IMR-90 (cell line): ENCODE measurements around the gene ANKMY2. TPM values are rescaled to one million over a fixed set of nuclear protein-coding genes. Genes with fewer than 3 reads are reported as not detected.

Source experiments
- ATAC-seq: fragments of 200-7000 bp; cut with Tn5 transposase; 2 replicates; pipeline ENCODE4 v1.9.1; 2020; ENCODE audit warnings: low read depth, mild to moderate bottlenecking, moderate library complexity
- BruUV-seq: library from RNA; stranded (reverse); fragments of 400-500 nt; replicated peaks from 2 replicates; lab custom pipeline; 2021; lab: Mats Ljungman, UMichigan
- CTCF ChIA-PET: fragments of 300-600 bp; formaldehyde crosslinking; extraction: SDS; loops from one replicate; lab custom pipeline; 2021; ENCODE audit warnings: antibody characterized with exemption; lab: Yijun Ruan, JAX
- POLR2A ChIA-PET: fragments of 300-600 bp; sonication (Branson Sonifier 250); formaldehyde crosslinking; loops from one replicate; lab custom pipeline; 2022; ENCODE audit warnings: antibody characterized with exemption; ENCODE audit not compliant: unreplicated experiment; lab: Charles Lee
- DNase-seq: peaks from one replicate; pipeline ENCODE4 v3.0.0; 2013
- H2AFZ ChIP-seq: replicated peaks from 2 replicates; pipeline ENCODE3; 2013; ENCODE audit warnings: low read length, mild to moderate bottlenecking; ENCODE audit not compliant: poor library complexity
- H2AK5ac ChIP-seq: 2 replicates; pipeline ENCODE4 v1.6.1; 2013; ENCODE audit warnings: low read depth, low read length, inconsistent platforms
- H2AK9ac ChIP-seq: replicated peaks from 2 replicates; pipeline ENCODE3; 2013; ENCODE audit warnings: mild to moderate bottlenecking, low read depth, low read length, moderate library complexity; ENCODE audit not compliant: poor library complexity
- H2BK120ac ChIP-seq: 2 replicates; pipeline ENCODE4 v1.6.1; 2013; ENCODE audit warnings: low read depth, low read length, inconsistent platforms
- H2BK15ac ChIP-seq: 3 replicates; pipeline ENCODE4 v1.6.1; 2013; ENCODE audit warnings: low read depth, low read length, inconsistent platforms
- H2BK20ac ChIP-seq: 2 replicates; pipeline ENCODE4 v1.6.1; 2013; ENCODE audit warnings: low read depth, mild to moderate bottlenecking, inconsistent platforms, low read length, moderate library complexity
- H2BK5ac ChIP-seq: 2 replicates; pipeline ENCODE4 v1.6.1; 2013; ENCODE audit warnings: mild to moderate bottlenecking, low read depth, low read length, inconsistent platforms; ENCODE audit not compliant: poor library complexity, severe bottlenecking
- H3K14ac ChIP-seq: replicated peaks from 2 replicates; pipeline ENCODE4 v1.6.1; 2013; ENCODE audit warnings: low read depth, low read length, inconsistent platforms
- H3K18ac ChIP-seq: 2 replicates; pipeline ENCODE4 v1.6.1; 2013; ENCODE audit warnings: low read depth, low read length, control low read depth
- H3K23ac ChIP-seq: 2 replicates; pipeline ENCODE4 v1.6.1; 2013; ENCODE audit warnings: low read depth, low read length, inconsistent platforms
- H3K27ac ChIP-seq: 2 replicates; pipeline ENCODE4 v1.5.1; 2013; ENCODE audit warnings: mild to moderate bottlenecking, control low read depth, low read length; ENCODE audit not compliant: insufficient read depth
- H3K27me3 ChIP-seq: 2 replicates; pipeline ENCODE4 v1.6.1; 2013; ENCODE audit warnings: low read length; ENCODE audit not compliant: control insufficient read depth, insufficient read depth
- H3K36me3 ChIP-seq: 2 replicates; pipeline ENCODE4 v1.6.1; 2013; ENCODE audit warnings: low read length, mixed read lengths; ENCODE audit not compliant: control insufficient read depth, insufficient read depth
- H3K4ac ChIP-seq: 2 replicates; pipeline ENCODE4 v1.6.1; 2013; ENCODE audit warnings: low read depth, low read length, inconsistent platforms
- H3K4me1 ChIP-seq: 2 replicates; pipeline ENCODE4 v1.6.1; 2013; ENCODE audit warnings: low read length, mixed read lengths; ENCODE audit not compliant: control insufficient read depth, insufficient read depth
- H3K4me2 ChIP-seq: 2 replicates; pipeline ENCODE4 v1.6.1; 2013; ENCODE audit warnings: low read depth, mild to moderate bottlenecking, control low read depth, low read length, moderate library complexity
- H3K4me3 ChIP-seq: 2 replicates; pipeline ENCODE4 v1.5.1; 2013; ENCODE audit warnings: low read depth, mild to moderate bottlenecking, control low read depth, low read length, moderate library complexity; ENCODE audit not compliant: insufficient read depth
- H3K56ac ChIP-seq: 2 replicates; pipeline ENCODE4 v1.6.1; 2013; ENCODE audit warnings: low read length, inconsistent platforms; ENCODE audit not compliant: insufficient read depth; ENCODE audit errors: extremely low read depth
- H3K79me1 ChIP-seq, 2 experiments: 2 replicates each; pipeline ENCODE4 v1.6.1; 2013; ENCODE audit warnings: low read length in 2 of 2, inconsistent platforms in 1 of 2, low read depth in 1 of 2
- H3K9ac ChIP-seq: 2 replicates; pipeline ENCODE4 v1.6.1; 2013; ENCODE audit warnings: low read depth, low read length, control low read depth
- H3K9me1 ChIP-seq: 2 replicates; pipeline ENCODE4 v1.6.1; 2013; ENCODE audit warnings: low read length, inconsistent platforms; ENCODE audit not compliant: insufficient read depth
- H3K9me3 ChIP-seq: 2 replicates; pipeline ENCODE4 v1.6.1; 2013; ENCODE audit warnings: low read length; ENCODE audit not compliant: control insufficient read depth, insufficient read depth
- H4K20me1 ChIP-seq: 2 replicates; pipeline ENCODE4 v1.6.1; 2013; ENCODE audit warnings: low read length, inconsistent platforms; ENCODE audit not compliant: insufficient read depth
- H4K5ac ChIP-seq: 2 replicates; pipeline ENCODE4 v1.6.1; 2013; ENCODE audit warnings: mild to moderate bottlenecking, low read depth, low read length, control low read depth
- H4K8ac ChIP-seq, 2 experiments: 2 replicates each; pipeline ENCODE4 v1.6.1; 2013; ENCODE audit warnings: low read depth in 2 of 2, low read length in 2 of 2, control low read depth in 1 of 2, inconsistent platforms in 1 of 2
- H4K91ac ChIP-seq: 2 replicates; pipeline ENCODE4 v1.6.1; 2013; ENCODE audit warnings: low read depth, low read length, inconsistent platforms; ENCODE audit not compliant: insufficient read depth
- BHLHE40 ChIP-seq: fragments of 150-350 bp; IDR thresholded peaks from 2 replicates; pipeline ENCODE4 v1.6.1; 2016; ENCODE audit warnings: mild to moderate bottlenecking, low read depth, low read length
- CEBPB ChIP-seq: IDR thresholded peaks from 2 replicates; pipeline ENCODE4 v1.6.1; 2012; ENCODE audit warnings: low read depth, low read length, improper control_type of control experiment
- CHD1 ChIP-seq: IDR thresholded peaks from 2 replicates; pipeline ENCODE4 v1.6.1; 2012; ENCODE audit warnings: low read depth, low read length, improper control_type of control experiment
- FOS ChIP-seq: fragments of 150-350 bp; IDR thresholded peaks from 2 replicates; pipeline ENCODE4 v1.6.1; 2016; ENCODE audit warnings: low read depth, low read length
- MAZ ChIP-seq: IDR thresholded peaks from 2 replicates; pipeline ENCODE4 v1.6.1; 2012; ENCODE audit warnings: low read depth, mild to moderate bottlenecking, low read length, improper control_type of control experiment, moderate library complexity, borderline replicate concordance
- MXI1 ChIP-seq: IDR thresholded peaks from 2 replicates; pipeline ENCODE4 v1.6.1; 2012; ENCODE audit warnings: low read depth, mild to moderate bottlenecking, low read length, moderate library complexity, borderline replicate concordance
- NFE2L2 ChIP-seq: fragments of 150-350 bp; IDR thresholded peaks from 2 replicates; pipeline ENCODE4 v1.6.1; 2016; ENCODE audit warnings: low read depth, mild to moderate bottlenecking, low read length
- POLR2A ChIP-seq: IDR thresholded peaks from 2 replicates; pipeline ENCODE4 v1.6.1; 2012; ENCODE audit warnings: mild to moderate bottlenecking, low read depth, low read length
- RAD21 ChIP-seq: IDR thresholded peaks from 2 replicates; pipeline ENCODE4 v1.6.1; 2012; ENCODE audit warnings: low read length, improper control_type of control experiment
- RCOR1 ChIP-seq: IDR thresholded peaks from 2 replicates; pipeline ENCODE4 v1.6.1; 2012; ENCODE audit warnings: mild to moderate bottlenecking, low read length, improper control_type of control experiment; ENCODE audit not compliant: insufficient replicate concordance
- RFX5 ChIP-seq: IDR thresholded peaks from 2 replicates; pipeline ENCODE4 v1.8.0; 2012; ENCODE audit warnings: low read depth, mild to moderate bottlenecking, low read length, moderate library complexity
- SMC3 ChIP-seq: fragments of 150-350 bp; IDR thresholded peaks from 2 replicates; pipeline ENCODE4 v1.6.1; 2016; ENCODE audit warnings: low read depth, mild to moderate bottlenecking, antibody characterized with exemption, low read length, moderate library complexity
- WGBS, 2 experiments: methylation state at CpG; one replicate each; pipeline versions ENCODE4 v1.1.5 to v1.1.7; 2013; ENCODE audit warnings: missing lambda C conversion rate in 2 of 2; ENCODE audit not compliant: insufficient read length in 1 of 2; ENCODE audit errors: extremely low coverage in 2 of 2; 5-methylcytosine and 5-hydroxymethylcytosine counted together
- dilution Hi-C: fragments of 300-500 bp; cut with HindIII; formaldehyde crosslinking; loops from one replicate; pipeline ENCODE4 v1.14.3; 2018; ENCODE audit warnings: low sequenced_read_pairs; ENCODE audit not compliant: unreplicated experiment
- in situ Hi-C: fragments of 300-500 bp; cut with MboI; formaldehyde crosslinking; loops from 3 replicates; pipeline ENCODE4 v1.14.3; 2019; ENCODE audit warnings: low sequenced_read_pairs, inconsistent platforms, mixed read lengths
- intact Hi-C: fragments of 100-400 bp; cut with micrococcal nuclease; formaldehyde crosslinking; loops from 2 replicates; pipeline ENCODE4 v1.10.0; 2022
- polyA plus RNA-seq, 3 experiments: library from polyadenylated mRNA; depleted of rRNA; stranded (reverse); fragments of >200 nt; gene quantifications; 2 replicates each; pipeline ENCODE4 v1.2.3, GENCODE V29; 2012; ENCODE audit warnings: low replicate concordance in 1 of 3
- total RNA-seq: library from RNA; depleted of rRNA; stranded (reverse); fragments of >200 nt; gene quantifications from 2 replicates; pipeline ENCODE4 v1.2.3, GENCODE V29; 2012
- TF ChIP-seq, protein P1 (sequence below): fragments of 150-350 bp; IDR thresholded peaks from 2 replicates; pipeline ENCODE4 v1.6.1; 2017; ENCODE audit warnings: mild to moderate bottlenecking, antibody characterized with exemption, low read length, low read depth
- TF ChIP-seq, protein P2 (sequence below): conservative IDR thresholded peaks from 2 replicates; pipeline ENCODE4 v1.5.1; 2012; ENCODE audit warnings: mild to moderate bottlenecking, low read depth, low read length, improper control_type of control experiment
- TF ChIP-seq, protein P3 (sequence below): fragments of 150-350 bp; IDR thresholded peaks from 2 replicates; pipeline ENCODE4 v1.6.1; 2016; ENCODE audit warnings: low read depth, mild to moderate bottlenecking, low read length, moderate library complexity, borderline replicate concordance

Gene ANKMY2
- total and polyA plus RNA-seq, 2 of the 4 experiments (the other 2 are of a cell fraction) = 19.5 to 41.9 TPM

DNA sequence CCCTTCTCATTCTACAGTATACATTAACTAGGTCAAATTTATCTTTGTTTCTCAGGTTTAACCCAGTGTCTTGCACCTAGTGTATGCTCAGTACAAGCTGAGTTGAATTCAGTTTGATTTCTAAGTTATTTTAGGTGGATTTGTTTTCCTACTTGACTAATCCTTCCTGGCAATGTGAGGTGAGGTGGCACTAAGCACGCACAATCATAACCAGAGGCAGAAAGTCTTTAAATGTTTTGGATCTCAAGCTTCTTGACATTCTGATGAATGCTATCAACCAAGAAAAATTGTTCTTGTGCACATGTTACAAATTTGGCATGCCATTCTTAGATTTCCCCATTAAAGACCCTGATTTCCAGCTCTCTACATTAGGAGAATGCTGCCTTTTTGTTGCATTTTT, 3.6 kb upstream of the ANKMY2 start:
- TF ChIP-seq MAZ (no peak), BHLHE40 (no peak), SMC3 (no peak), CHD1 (no peak), RAD21 (no peak), CEBPB (no peak), FOS (no peak), POLR2A (no peak), RFX5 (no peak), RCOR1 (no peak), MXI1 (no peak), NFE2L2 (no peak)
- TF ChIP-seq, protein P1, sequence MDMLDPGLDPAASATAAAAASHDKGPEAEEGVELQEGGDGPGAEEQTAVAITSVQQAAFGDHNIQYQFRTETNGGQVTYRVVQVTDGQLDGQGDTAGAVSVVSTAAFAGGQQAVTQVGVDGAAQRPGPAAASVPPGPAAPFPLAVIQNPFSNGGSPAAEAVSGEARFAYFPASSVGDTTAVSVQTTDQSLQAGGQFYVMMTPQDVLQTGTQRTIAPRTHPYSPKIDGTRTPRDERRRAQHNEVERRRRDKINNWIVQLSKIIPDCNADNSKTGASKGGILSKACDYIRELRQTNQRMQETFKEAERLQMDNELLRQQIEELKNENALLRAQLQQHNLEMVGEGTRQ = no peak
- TF ChIP-seq, protein P2, sequence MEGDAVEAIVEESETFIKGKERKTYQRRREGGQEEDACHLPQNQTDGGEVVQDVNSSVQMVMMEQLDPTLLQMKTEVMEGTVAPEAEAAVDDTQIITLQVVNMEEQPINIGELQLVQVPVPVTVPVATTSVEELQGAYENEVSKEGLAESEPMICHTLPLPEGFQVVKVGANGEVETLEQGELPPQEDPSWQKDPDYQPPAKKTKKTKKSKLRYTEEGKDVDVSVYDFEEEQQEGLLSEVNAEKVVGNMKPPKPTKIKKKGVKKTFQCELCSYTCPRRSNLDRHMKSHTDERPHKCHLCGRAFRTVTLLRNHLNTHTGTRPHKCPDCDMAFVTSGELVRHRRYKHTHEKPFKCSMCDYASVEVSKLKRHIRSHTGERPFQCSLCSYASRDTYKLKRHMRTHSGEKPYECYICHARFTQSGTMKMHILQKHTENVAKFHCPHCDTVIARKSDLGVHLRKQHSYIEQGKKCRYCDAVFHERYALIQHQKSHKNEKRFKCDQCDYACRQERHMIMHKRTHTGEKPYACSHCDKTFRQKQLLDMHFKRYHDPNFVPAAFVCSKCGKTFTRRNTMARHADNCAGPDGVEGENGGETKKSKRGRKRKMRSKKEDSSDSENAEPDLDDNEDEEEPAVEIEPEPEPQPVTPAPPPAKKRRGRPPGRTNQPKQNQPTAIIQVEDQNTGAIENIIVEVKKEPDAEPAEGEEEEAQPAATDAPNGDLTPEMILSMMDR = no peak
- TF ChIP-seq, protein P3, sequence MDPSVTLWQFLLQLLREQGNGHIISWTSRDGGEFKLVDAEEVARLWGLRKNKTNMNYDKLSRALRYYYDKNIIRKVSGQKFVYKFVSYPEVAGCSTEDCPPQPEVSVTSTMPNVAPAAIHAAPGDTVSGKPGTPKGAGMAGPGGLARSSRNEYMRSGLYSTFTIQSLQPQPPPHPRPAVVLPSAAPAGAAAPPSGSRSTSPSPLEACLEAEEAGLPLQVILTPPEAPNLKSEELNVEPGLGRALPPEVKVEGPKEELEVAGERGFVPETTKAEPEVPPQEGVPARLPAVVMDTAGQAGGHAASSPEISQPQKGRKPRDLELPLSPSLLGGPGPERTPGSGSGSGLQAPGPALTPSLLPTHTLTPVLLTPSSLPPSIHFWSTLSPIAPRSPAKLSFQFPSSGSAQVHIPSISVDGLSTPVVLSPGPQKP = no peak
- peaks cover 10% of the 10 kb centered on the region for H3K9me1 ChIP-seq
- DNase-seq (no peak), ATAC-seq (no peak)
- H2BK20ac ChIP-seq = no peak overlapping the region
- no peak overlapping the region for H4K5ac ChIP-seq
- H2BK120ac ChIP-seq = no peak overlapping the region
- no peaks in the 10 kb centered on the region for H3K9me3 ChIP-seq
- H3K27ac ChIP-seq = no peak overlapping the region
- intact Hi-C loops (loop anchor here (5.0 kb wide), 2 partner anchors 153 to 268 kb away; partner anchors contain the start of gene AGR2), dilution Hi-C loops (no loop called here), in situ Hi-C loops (no loop called here)
- no peak overlapping the region for H3K9ac ChIP-seq
- H3K27me3 ChIP-seq = no peaks in the 10 kb centered on the region
- peaks cover 18% of the 10 kb centered on the region; the same call in 1 of the 2 replicates for H4K20me1 ChIP-seq
- H3K36me3 ChIP-seq = no peaks in the 10 kb centered on the region
- no peak overlapping the region for H3K4me2 ChIP-seq
- H3K79me1 ChIP-seq = peaks cover 23 to 68% of the 10 kb centered on the region in 2 experiments
- H3K4me3 ChIP-seq = no peak overlapping the region
- no CpG with 5 or more reads among the region's 1 CpG for WGBS, 2 experiments
- no TSS peak for BruUV-seq
- no peak overlapping the region for H4K8ac ChIP-seq
- H3K23ac ChIP-seq = no peak overlapping the region
- no peak overlapping the region for H2BK5ac ChIP-seq
- H2AFZ ChIP-seq = no peak overlapping the region
- POLR2A ChIA-PET = interaction anchor here (0.6 kb wide), 1 partner anchor 643 kb away, joined by 3 read pairs; no protein-coding TSS in a partner anchor
- no peak overlapping the region for H3K56ac ChIP-seq
- H4K91ac ChIP-seq = no peak overlapping the region
- no peak overlapping the region for H2AK9ac ChIP-seq
- CTCF ChIA-PET = interaction anchor here (0.5 kb wide), 1 partner anchor 33 kb away, joined by 4 read pairs; no protein-coding TSS in a partner anchor
- no peak overlapping the region for H2AK5ac ChIP-seq
- peaks cover 4% of the 10 kb centered on the region for H3K4me1 ChIP-seq
- H2BK15ac ChIP-seq = no peak overlapping the region
- H3K18ac ChIP-seq = no peak overlapping the region
- no peak overlapping the region for H3K14ac ChIP-seq
- no peak overlapping the region for H3K4ac ChIP-seq
